K562 (cell line): ENCODE measurements around the gene MMP28. TPM values are rescaled to one million over a fixed set of nuclear protein-coding genes. Genes with fewer than 3 reads are reported as not detected.

Source experiments
- ATAC-seq: fragments of 200-7000 bp; cut with Tn5 transposase; 3 replicates; pipeline ENCODE4 v1.9.1; 2020; ENCODE audit warnings: moderate library complexity
- BruUV-seq: library from RNA; stranded (reverse); fragments of 400-500 nt; replicated peaks from 2 replicates; lab custom pipeline; 2021; lab: Mats Ljungman, UMichigan
- CTCF ChIA-PET: fragments of 300-600 bp; formaldehyde crosslinking; extraction: SDS; loops from one replicate; lab custom pipeline; 2021; ENCODE audit warnings: low intra/inter-chr PET ratio; lab: Yijun Ruan, JAX
- POLR2A ChIA-PET: fragments of 300-600, 350-650 bp; sonication (Branson Sonifier 250); formaldehyde crosslinking; extraction: SDS; loops from one replicate; lab custom pipeline; 2021; ENCODE audit warnings: antibody characterized with exemption, inconsistent platforms; lab: Yijun Ruan, JAX
- DNase-seq, 4 experiments: peaks; one replicate each; pipeline versions ENCODE4 v3.0.0 to v3.0.0-alpha.2; 2011 to 2018; ENCODE audit warnings: low spot score in 3 of 4, mixed read lengths in 3 of 4; ENCODE audit errors: extremely low read depth in 1 of 4
- FAIRE-seq: peaks from 2 replicates; lab custom pipeline; 2011; peaks lifted over from hg19 to GRCh38; lab: Jason Lieb, UNC
- H2AFZ ChIP-seq: 2 replicates; pipeline ENCODE4 v1.6.0; 2011; ENCODE audit warnings: low read depth, low read length, control low read depth, inconsistent platforms
- H3K27ac ChIP-seq: fragments of 200-600 bp; 3 replicates; pipeline ENCODE4 v1.8.0; 2011; ENCODE audit warnings: low read depth, mild to moderate bottlenecking, control low read depth, inconsistent platforms, low read length, moderate library complexity, mixed read lengths; ENCODE audit errors: extremely low read depth
- H3K27me3 ChIP-seq, 2 experiments: fragments of 300-600 bp in 1 of 2; 2 replicates in 1 of 2; 3 replicates in 1 of 2; pipeline versions ENCODE4 v1.6.0 to v1.8.0; 2011; ENCODE audit warnings: inconsistent platforms in 2 of 2, low read length in 2 of 2, mild to moderate bottlenecking in 1 of 2, mixed read lengths in 1 of 2, moderate library complexity in 1 of 2; ENCODE audit not compliant: control insufficient read depth in 2 of 2, insufficient read depth in 2 of 2
- H3K36me3 ChIP-seq: fragments of 300-600 bp; 3 replicates; pipeline ENCODE4 v1.8.0; 2011; ENCODE audit warnings: mild to moderate bottlenecking, low read length, inconsistent platforms; ENCODE audit not compliant: control insufficient read depth, insufficient read depth
- H3K4me1 ChIP-seq, 2 experiments: fragments of 200-600 bp in 1 of 2; replicated peaks in 1 of 2; 2 replicates in 1 of 2; 3 replicates in 1 of 2; pipeline versions ENCODE4 v1.5.1 to v1.8.0; 2011; ENCODE audit warnings: inconsistent platforms in 2 of 2, low read length in 2 of 2, mild to moderate bottlenecking in 1 of 2, mixed read lengths in 1 of 2, moderate library complexity in 1 of 2; ENCODE audit not compliant: control insufficient read depth in 2 of 2, insufficient read depth in 2 of 2
- H3K4me2 ChIP-seq: 2 replicates; pipeline ENCODE4 v1.6.1; 2011; ENCODE audit warnings: low read length, control low read depth, inconsistent platforms, mixed read lengths; ENCODE audit not compliant: insufficient read depth
- H3K4me3 ChIP-seq: fragments of 200-600 bp; sonication (generic), shearing (Covaris generic); 2 replicates; pipeline ENCODE4 v1.5.1; 2016; ENCODE audit warnings: control low read depth, inconsistent platforms
- H3K79me2 ChIP-seq: fragments of 200-600 bp; 3 replicates; pipeline ENCODE4 v1.8.0; 2011; ENCODE audit warnings: low read length, inconsistent platforms; ENCODE audit not compliant: control insufficient read depth, insufficient read depth
- H3K9ac ChIP-seq, 2 experiments: 2 replicates each; pipeline versions ENCODE4 v1.6.0 to v1.6.1; 2011; ENCODE audit warnings: low read depth in 2 of 2, low read length in 2 of 2, control low read depth in 1 of 2, inconsistent platforms in 1 of 2, mild to moderate bottlenecking in 1 of 2, mixed read lengths in 1 of 2; ENCODE audit not compliant: insufficient read depth in 1 of 2
- H3K9me1 ChIP-seq: one replicate; pipeline ENCODE4 v1.6.0; 2011; ENCODE audit warnings: inconsistent platforms, mild to moderate bottlenecking, low read length, moderate library complexity; ENCODE audit not compliant: control insufficient read depth, insufficient read depth
- H3K9me3 ChIP-seq: replicated peaks from 2 replicates; pipeline ENCODE4 v1.5.1; 2011; ENCODE audit warnings: low read depth, low read length, inconsistent platforms; ENCODE audit not compliant: control insufficient read depth, insufficient read depth
- H4K20me1 ChIP-seq: replicated peaks from 2 replicates; pipeline ENCODE4 v1.6.1; 2011; ENCODE audit warnings: low read length, inconsistent platforms, mixed read lengths; ENCODE audit not compliant: control insufficient read depth, insufficient read depth
- ETS2 ChIP-seq: IDR thresholded peaks from 2 replicates; pipeline ENCODE4 v1.6.1; 2016; ENCODE audit warnings: borderline replicate concordance, missing genetic modification characterization, mild to moderate bottlenecking, moderate library complexity, missing compliant biosample characterization; ENCODE audit not compliant: poor library complexity, severe bottlenecking
- HEY1 ChIP-seq: fragments of 250-450 bp; sonication (Bioruptor Pico); IDR thresholded peaks from 2 replicates; pipeline ENCODE4 v1.5.0; 2020; ENCODE audit warnings: mild to moderate bottlenecking, moderate library complexity, borderline replicate concordance
- NCOA1 ChIP-seq: fragments of 450-650 bp; IDR thresholded peaks from 2 replicates; pipeline ENCODE4 v1.6.1; 2016; ENCODE audit warnings: low read depth
- TAF15 ChIP-seq: fragments of 200-400 bp; formaldehyde crosslinking; IDR thresholded peaks from 2 replicates; pipeline ENCODE4 v1.6.1; 2017; ENCODE audit warnings: mild to moderate bottlenecking, low read depth, low read length, moderate library complexity
- WGBS: fragments of 100-300 bp; shearing (Covaris generic); methylation state at CpG from one replicate; pipeline ENCODE4 v1.1.6; 2016; ENCODE audit warnings: low coverage, mixed read lengths; ENCODE audit not compliant: insufficient coverage; ENCODE audit errors: missing lambda C conversion rate; 5-methylcytosine and 5-hydroxymethylcytosine counted together
- in situ Hi-C: fragments of 300-500 bp; cut with MboI; formaldehyde crosslinking; loops from 4 replicates; pipeline ENCODE4 v1.15.0; 2018; ENCODE audit warnings: inconsistent platforms, mixed read lengths
- intact Hi-C: fragments of 100-400 bp; cut with micrococcal nuclease; formaldehyde crosslinking; loops from 2 replicates; pipeline ENCODE4 v1.14.2; 2022
- polyA plus RNA-seq, 8 experiments: library from polyadenylated mRNA; depleted of rRNA in 4 of 8; stranded (reverse) in 5 of 8; unstranded in 3 of 8; fragments of >200 nt; fragmentation: Nextera tagmentation in 2 of 8; fragmentation: Illumina TruSeq in 1 of 8; extraction: Ambion mirVana in 2 of 8; extraction: Trizol in 1 of 8; gene quantifications; 2 replicates each; pipeline versions ENCODE4 v1.2.1 to v1.2.3, GENCODE V29; 2011 to 2014; ENCODE audit warnings: inconsistent platforms in 1 of 8, missing spikeins in 1 of 8
- total RNA-seq, 7 experiments: library from RNA; depleted of rRNA in 6 of 7; stranded (reverse); fragments of >200 nt in 6 of 7; fragmentation: Illumina TruSeq in 2 of 7; extraction: Trizol in 2 of 7; gene quantifications; 2 replicates each; pipeline versions ENCODE4 v1.2.1 to v1.2.3, GENCODE V29; 2011 to 2021; ENCODE audit warnings: low replicate concordance in 1 of 7
- TF ChIP-seq, protein P1 (sequence below): fragments of 150-350 bp; IDR thresholded peaks from 2 replicates; pipeline ENCODE4 v1.6.1; 2014; ENCODE audit warnings: low read depth, mild to moderate bottlenecking, low read length, borderline replicate concordance
- TF ChIP-seq, protein P2 (sequence below): fragments of 450-650 bp; IDR thresholded peaks from 2 replicates; pipeline ENCODE4 v1.6.1; 2018; ENCODE audit not compliant: partially characterized antibody

Gene MMP28
- total and polyA plus RNA-seq, 9 of the 15 experiments (the other 6 are each of a cell fraction or from before 2014, with no cell fraction given) = not detected

GRCh38 chr17:35728551-35728950 lies 66.9 kb downstream of the MMP28 start:
- in situ Hi-C loops (loop anchor here (25.0 kb wide), 1 partner anchor 1291 kb away; no protein-coding TSS in a partner anchor), intact Hi-C loops (no loop called here)
- 77% methylated on average over 3 of the region's 3 CpGs for WGBS
- no peak overlapping the region for H3K27ac ChIP-seq
- H3K4me3 ChIP-seq = no peak overlapping the region
- DNase-seq (no peak), ATAC-seq (no peak), FAIRE-seq (no peak)
- no peak overlapping the region for H2AFZ ChIP-seq
- H3K27me3 ChIP-seq = peaks cover 4 to 15% of the 10 kb centered on the region in 2 experiments; a peak in 3 of 5 replicates
- POLR2A ChIA-PET = interaction anchor here (0.7 to 1.2 kb wide), 3 partner anchors 11 to 581 kb away, joined by 3 to 4 read pairs (median 3); no protein-coding TSS in a partner anchor
- H3K9me1 ChIP-seq = no peaks in the 10 kb centered on the region
- peaks cover 3 to 12% of the 10 kb centered on the region in 2 experiments; a peak in 3 of 5 replicates for H3K4me1 ChIP-seq
- H4K20me1 ChIP-seq = no peaks in the 10 kb centered on the region; the same call in none of the 2 replicates
- CTCF ChIA-PET = no interaction called here
- H3K9me3 ChIP-seq = no peaks in the 10 kb centered on the region
- no peak overlapping the region for H3K4me2 ChIP-seq
- no TSS peak for BruUV-seq
- H3K79me2 ChIP-seq = no peaks in the 10 kb centered on the region
- H3K36me3 ChIP-seq = peaks cover 38% of the 10 kb centered on the region
- no peak overlapping the region for H3K9ac ChIP-seq
- TF ChIP-seq HEY1 (CRISPR knock-in tag) (no peak), NCOA1 (no peak), TAF15 (no peak), ETS2 (tag) (no peak)
- TF ChIP-seq, protein P1, sequence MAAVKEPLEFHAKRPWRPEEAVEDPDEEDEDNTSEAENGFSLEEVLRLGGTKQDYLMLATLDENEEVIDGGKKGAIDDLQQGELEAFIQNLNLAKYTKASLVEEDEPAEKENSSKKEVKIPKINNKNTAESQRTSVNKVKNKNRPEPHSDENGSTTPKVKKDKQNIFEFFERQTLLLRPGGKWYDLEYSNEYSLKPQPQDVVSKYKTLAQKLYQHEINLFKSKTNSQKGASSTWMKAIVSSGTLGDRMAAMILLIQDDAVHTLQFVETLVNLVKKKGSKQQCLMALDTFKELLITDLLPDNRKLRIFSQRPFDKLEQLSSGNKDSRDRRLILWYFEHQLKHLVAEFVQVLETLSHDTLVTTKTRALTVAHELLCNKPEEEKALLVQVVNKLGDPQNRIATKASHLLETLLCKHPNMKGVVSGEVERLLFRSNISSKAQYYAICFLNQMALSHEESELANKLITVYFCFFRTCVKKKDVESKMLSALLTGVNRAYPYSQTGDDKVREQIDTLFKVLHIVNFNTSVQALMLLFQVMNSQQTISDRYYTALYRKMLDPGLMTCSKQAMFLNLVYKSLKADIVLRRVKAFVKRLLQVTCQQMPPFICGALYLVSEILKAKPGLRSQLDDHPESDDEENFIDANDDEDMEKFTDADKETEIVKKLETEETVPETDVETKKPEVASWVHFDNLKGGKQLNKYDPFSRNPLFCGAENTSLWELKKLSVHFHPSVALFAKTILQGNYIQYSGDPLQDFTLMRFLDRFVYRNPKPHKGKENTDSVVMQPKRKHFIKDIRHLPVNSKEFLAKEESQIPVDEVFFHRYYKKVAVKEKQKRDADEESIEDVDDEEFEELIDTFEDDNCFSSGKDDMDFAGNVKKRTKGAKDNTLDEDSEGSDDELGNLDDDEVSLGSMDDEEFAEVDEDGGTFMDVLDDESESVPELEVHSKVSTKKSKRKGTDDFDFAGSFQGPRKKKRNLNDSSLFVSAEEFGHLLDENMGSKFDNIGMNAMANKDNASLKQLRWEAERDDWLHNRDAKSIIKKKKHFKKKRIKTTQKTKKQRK = no peak
- TF ChIP-seq, protein P2, sequence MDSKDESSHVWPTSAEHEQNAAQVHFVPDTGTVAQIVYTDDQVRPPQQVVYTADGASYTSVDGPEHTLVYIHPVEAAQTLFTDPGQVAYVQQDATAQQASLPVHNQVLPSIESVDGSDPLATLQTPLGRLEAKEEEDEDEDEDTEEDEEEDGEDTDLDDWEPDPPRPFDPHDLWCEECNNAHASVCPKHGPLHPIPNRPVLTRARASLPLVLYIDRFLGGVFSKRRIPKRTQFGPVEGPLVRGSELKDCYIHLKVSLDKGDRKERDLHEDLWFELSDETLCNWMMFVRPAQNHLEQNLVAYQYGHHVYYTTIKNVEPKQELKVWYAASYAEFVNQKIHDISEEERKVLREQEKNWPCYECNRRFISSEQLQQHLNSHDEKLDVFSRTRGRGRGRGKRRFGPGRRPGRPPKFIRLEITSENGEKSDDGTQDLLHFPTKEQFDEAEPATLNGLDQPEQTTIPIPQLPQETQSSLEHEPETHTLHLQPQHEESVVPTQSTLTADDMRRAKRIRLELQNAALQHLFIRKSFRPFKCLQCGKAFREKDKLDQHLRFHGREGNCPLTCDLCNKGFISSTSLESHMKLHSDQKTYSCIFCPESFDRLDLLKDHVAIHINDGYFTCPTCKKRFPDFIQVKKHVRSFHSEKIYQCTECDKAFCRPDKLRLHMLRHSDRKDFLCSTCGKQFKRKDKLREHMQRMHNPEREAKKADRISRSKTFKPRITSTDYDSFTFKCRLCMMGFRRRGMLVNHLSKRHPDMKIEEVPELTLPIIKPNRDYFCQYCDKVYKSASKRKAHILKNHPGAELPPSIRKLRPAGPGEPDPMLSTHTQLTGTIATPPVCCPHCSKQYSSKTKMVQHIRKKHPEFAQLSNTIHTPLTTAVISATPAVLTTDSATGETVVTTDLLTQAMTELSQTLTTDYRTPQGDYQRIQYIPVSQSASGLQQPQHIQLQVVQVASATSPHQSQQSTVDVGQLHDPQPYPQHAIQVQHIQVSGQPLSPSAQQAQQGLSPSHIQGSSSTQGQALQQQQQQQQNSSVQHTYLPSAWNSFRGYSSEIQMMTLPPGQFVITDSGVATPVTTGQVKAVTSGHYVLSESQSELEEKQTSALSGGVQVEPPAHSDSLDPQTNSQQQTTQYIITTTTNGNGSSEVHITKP = no peak
